ELR (cell line): ENCODE results near the gene ACKR2.

Experiments used
- DNase-seq: peaks from one replicate; pipeline ENCODE4 v3.0.0-alpha.2; 2015; ENCODE audit warnings: low read depth

ACKR2 gene

DNA sequence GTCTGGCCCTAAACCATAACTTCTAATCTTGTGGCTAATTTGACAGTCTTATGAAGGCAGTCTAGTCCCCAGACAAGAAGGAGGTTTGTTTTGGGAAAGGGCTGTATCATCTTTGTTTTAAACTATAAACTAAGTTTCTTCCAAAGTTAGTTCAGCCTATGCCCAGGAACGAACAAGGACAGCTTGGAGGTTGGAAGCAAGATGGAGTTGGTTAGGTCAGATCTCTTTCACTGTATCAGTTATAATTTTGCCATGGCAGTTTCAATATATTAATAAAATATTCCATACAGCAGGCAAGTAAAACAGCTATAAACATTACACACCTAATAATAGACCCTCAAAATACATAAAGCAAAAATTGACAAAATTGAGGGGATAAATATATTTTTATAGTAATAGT is 83.6 kb downstream of the ACKR2 start:
- DNase-seq: no peak

DNA sequence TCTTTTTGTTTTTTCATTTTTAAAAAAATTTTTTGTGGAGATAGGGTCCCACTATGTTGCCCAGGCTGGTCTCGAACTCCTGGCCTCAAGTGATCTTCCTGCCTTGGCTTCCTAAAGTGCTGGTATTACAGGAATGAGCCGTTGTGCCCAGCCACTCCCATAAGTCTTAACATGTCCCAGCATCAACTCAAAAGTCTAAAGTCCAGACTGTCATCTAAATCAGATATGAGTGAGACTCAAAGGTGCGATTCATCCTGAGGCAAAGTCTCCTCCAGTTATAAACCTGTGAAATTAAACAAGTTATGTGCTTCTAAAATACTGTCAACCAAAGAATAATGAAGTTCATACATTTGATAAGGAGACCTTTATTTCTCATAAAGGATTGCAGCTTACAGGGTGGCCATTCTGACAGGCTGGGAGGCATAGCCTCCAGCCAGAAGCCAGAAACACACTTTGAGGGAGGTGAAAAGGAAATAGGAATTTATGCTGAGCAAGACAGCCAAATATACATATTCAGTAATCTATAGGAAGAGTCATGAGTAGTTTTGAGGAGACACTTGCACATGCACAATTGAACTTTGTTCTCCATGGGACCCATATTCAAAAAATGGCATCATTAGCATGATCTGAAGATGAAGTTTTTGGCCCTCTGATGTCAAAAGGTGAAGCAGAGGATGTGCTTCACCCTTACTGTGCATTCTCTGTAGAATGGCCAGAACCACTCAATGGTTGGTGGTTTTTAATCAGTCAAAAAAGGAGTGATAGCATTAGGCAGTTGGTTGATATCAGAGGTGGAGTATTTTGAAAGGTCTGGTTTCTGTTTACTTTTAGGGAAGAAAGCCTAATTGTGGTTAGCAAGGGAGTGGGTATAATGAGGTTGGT is 85.7 kb downstream of the ACKR2 start:
- no peak for DNase-seq

DNA sequence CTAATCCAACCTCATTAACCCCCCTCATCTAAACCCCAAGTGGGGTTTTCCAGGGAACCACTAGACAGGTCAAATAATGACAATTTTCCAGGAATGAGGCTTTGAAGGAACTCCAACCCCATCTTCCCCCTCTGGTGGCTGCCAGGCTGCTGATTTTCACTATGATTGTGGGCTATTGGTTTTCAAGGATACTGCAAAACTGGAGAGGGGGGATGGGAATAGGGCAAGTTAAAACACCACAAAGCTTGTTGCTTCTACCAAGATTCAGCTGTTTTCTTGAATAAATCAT is 86.3 kb downstream of the ACKR2 start:
- no peak for DNase-seq

DNA sequence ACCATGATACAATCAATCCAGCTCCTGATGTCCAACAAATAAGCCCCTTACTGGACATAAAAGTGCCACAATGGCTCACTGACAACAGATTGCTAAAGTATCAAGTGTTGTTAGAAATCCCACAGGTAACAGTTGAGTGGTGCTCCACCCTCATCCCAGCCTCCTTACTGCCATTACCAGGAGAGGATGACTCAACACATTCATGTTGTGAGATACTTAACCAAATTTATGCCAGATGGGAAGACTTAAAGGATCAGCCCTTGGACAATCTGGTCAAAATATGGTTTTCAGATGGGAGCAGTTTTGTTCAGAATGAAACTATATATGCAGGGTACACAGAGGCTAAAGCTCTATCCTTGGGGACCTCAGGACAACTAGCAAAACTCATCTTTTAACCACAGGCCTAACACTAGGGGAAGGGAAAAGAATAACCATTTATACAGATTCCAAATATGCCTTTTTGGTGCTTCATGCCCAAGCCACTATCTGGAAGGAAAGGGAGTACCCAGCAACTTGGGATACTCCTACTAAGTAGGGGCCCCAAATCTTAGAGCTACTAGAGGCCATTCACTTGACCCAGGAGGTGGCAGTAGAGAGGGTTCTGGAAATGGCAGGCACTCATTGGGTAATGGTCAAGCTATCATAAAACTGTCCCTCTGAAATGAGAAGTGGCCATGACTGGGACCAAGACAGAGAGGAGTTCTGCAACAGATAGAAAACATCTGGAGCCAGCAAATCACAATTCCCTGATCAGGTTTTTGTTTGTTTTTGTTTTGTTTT is 89.8 kb downstream of the ACKR2 start:
- DNase-seq: no peak

DNA sequence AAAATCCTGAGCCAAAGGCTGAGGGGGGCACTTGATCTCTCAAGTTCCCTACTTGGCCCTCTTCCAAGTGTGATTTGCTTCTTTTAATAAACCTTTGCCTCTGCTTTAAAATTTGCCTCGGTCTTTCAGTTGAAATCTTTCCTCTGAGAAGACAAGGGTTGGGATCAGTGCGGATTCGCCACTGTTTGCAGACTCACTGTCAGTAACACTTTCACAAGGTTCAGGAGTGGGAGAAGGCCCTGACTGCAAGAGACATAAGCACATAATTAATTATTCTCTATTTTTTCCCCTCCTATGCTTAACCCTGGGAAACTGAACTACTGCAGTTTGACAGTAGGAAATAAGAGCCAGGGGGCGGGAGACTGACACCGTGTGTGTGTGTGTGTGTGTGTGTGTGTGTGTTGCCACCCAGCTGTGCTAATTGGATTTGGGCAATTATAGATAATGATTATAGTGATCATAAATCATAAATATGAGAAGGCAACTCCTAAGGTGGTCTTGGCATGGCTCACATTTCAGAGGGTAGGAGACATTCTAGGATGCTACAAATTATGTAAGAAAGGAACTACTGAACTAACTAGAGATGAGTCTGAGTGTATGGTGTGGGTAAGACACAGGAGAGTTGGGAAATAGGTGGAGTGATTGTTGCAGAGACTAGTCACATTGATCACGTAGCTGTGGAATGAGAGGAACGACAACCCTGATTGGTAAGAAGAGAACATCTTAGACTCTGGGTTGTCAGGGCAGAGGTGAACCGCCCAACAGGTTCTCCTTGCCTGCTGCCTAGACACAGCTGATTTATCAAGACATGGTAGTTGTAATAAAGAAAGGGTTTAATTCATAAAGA is 91.2 kb downstream of the ACKR2 start:
- no peak for DNase-seq

DNA sequence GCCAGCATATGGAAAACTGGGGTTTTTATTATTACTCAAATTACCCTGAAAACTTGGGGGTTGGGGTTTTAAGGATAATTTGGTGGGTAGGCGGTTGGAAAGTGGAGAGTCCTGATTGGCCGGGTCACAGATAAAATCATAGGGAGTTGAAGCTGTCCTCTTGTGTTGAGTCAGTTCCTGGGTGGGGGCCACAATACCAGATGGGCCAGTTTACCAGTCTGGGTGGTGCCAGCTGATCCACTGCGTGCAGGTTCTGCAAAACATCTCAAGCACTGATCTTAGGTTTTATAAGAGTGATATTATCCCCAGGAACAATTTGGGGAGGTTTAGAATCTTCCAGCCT is 91.8 kb downstream of the ACKR2 start:
- DNase-seq: no peak

DNA sequence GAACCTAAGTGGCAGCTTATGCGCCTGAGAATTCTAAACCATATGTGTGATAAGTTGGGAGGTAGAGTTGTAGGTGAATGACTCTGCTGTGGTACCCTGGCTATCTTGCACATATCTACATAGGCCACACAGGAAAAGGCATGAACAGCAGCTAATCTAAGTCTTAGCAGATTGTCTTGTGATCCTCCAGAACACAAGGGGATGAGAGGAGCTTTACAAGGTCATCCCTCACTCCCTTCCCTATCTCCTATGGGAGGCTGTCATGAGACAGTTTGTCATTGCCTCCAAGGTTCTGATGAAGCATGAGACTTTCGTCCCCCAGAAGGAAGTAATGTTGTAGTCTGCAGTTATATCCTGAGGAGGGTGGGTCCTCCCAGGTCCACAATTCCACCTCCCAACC is 93.0 kb downstream of the ACKR2 start:
- no peak for DNase-seq

DNA sequence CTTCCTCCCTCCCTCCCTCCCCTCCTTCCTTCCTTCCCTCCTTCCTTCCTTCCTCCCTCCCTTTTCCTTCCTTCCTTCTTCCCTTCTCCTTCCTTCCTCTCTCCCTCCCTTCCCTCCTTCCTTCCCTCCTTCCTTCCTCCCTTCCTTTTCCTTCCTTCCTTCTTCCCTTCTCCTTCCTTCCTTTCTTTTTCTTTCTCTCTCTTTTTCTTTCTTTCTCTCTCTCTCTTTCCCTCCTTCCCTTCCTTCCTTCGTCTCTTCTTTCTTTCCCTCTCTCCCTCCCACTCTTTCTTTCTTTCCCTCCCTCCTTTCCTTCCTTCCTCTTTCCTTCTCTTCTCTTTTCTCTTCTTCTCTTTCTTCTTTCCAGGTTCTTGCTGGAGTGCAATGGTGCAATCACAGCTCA is 94.8 kb downstream of the ACKR2 start:
- DNase-seq: no peak

DNA sequence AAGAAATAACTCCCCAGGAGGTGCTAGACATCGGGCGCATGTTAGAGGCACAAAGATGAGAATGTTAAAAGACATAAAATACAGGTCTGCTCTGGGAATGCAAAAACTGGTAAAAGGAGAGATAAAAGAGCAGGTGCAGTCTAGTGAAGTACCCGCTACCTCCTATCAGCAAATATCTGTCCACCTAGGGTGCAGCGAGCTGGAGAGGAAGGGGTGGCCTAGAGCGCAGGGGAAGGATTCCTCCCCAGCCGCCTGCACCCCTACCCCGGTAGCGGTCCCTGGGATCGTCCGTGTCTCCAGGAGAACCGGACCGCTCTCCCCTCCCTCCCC is 96.5 kb downstream of the ACKR2 start:
- DNase-seq: no peak

DNA sequence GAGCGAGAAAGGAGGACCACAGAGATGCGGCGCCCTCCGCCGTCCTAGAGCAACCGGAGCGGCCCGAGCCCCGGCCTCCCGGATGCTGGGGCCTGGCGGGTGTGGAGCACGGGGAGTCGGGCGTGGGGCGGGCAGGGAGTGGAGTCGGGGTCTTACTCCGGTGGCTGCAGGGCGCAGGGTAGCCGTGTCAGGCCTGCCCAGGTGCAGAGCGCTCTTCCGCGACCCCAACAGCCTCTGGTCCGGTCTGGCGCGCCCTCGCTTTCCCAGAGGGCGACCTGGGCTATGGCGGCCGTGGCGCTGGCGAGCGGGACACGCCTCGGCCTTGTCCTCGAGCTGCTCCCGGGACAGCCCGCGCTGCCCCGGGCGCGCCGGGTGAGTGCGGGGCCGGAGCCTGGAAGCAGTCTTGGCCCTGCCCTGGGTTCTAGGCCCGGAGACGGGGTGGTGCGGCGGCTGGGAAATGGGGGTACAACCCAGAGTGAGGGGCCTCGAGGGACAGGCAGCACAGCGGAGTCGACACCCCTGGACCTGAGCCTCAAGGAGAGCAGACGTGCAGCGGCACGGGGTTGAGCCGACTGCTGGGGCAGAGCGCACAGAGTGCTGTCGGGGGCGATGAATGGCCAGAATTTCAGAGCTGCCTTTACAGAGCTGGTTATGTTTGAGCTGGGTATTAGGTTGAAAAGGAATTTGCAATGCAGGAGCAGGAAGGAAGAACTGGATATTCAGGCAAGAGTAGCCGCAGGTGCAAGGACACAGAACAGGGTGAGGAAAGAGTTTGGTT is 97.0 kb downstream of the ACKR2 start, which contains the start of gene ZNF662:
Gene ZNF662, plus strand, starts transcription at position 73 of the 778 bp plus-strand sequence. CDS start 1,973 bp downstream, outside the sequence.
- peak; percentile 11 for DNase-seq

DNA sequence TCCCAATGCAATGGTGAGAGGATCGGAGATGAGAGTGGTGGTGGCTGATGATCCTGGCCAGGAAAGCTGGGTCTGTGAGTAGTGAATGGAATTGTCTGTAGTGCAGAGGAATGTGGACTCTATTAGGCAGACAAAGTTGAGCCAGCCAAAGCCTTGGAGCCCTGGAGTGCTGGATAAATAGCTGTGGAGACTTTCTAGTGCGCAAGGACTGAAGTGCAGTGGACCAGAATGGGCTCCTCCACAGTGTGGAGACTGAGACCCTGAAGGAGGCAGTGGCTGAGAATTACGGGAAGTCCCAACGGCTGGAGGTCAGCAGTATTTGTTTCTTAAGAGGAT is 97.6 kb downstream of the ACKR2 start:
- no peak for DNase-seq

DNA sequence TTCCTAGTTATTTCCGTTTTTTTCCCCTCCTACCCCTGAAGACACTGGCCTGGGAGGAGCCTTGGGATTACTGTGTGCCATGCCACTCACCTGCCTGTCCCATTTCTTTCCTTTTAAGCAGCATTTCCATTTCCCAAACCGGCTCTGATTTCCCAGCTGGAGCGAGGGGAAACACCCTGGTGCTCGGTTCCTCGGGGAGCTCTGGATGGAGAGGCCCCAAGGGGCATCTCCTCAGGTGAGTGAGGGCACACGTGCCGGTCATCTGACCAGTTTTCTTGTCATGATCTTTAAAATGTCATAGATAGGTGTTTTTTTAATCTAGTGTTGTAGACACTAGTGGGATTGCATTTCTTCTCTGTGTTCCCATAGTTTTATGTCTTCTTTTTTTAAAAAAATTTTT is 99.4 kb downstream of the ACKR2 start:
- no peak for DNase-seq

DNA sequence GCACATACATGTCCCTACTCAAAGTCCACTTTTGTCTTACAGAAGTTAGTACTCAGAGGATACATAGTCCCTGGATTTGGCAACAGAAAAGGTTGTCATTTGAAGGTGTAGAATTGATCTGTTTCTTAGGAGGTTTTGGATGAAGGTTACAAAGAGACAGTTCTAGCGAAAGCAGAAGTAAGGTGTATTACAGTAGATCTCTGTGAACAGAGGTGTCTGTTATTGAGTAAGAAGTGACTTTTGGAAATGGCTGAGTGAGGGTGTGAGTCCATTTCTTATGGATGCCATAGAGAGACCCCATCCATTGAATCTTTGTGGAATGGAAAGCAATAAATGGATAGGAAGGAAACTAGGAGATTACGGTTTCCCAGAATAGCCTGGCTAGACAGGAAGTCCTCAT is 102.3 kb downstream of the ACKR2 start:
- DNase-seq: no peak

DNA sequence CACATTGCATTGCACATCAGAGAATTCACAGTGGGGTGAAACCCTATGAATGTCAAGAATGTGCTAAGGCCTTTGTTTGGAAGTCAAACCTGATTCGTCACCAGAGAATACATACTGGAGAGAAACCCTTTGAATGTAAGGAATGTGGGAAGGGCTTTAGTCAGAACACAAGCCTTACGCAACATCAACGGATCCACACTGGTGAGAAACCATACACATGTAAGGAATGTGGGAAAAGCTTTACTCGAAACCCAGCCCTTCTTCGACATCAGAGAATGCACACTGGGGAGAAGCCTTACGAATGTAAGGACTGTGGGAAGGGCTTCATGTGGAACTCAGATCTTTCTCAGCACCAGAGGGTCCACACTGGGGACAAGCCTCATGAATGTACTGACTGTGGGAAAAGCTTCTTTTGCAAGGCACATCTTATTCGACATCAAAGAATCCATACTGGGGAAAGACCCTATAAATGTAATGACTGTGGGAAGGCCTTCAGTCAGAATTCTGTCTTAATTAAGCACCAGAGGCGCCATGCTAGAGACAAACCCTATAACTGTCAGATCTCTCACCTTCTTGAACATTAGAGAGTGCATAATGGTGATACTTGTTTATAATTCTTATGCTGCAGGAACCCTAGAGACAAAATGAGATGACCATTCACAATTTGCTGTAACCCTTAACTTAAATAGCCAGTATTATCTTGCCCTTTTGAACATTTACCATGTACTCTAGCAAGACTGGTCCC is 105.7 kb downstream of the ACKR2 start:
- peak; percentile 30 for DNase-seq
